Activated CD4-positive, alpha-beta memory T cell treated with anti-CD3 and anti-CD28 coated beads for 36 hours (primary cell): ENCODE measurements around the gene MYZAP. TPM values are rescaled to one million over a fixed set of nuclear protein-coding genes. Genes with fewer than 3 reads are reported as not detected.

Experiments
- CTCF ChIA-PET: fragments of 350-600 bp; sonication (Branson Sonifier 250); formaldehyde crosslinking; loops from one replicate; lab custom pipeline; 2021; ENCODE audit warnings: antibody characterized with exemption, inconsistent platforms; lab: Charles Lee
- POLR2A ChIA-PET: fragments of 350-600 bp; sonication (Branson Sonifier 250); formaldehyde crosslinking; loops from one replicate; lab custom pipeline; 2021; ENCODE audit warnings: antibody characterized with exemption; lab: Charles Lee
- DNase-seq: peaks from one replicate; pipeline ENCODE4 v3.0.0-alpha.2; 2020
- H3K27ac Mint-ChIP-seq: one replicate; pipeline ENCODE4 v1.8.0; 2021; ENCODE audit warnings: mixed read lengths
- H3K27me3 Mint-ChIP-seq: one replicate; pipeline ENCODE4 v1.8.0; 2021; ENCODE audit warnings: mixed read lengths
- H3K36me3 Mint-ChIP-seq: one replicate; pipeline ENCODE4 v1.8.0; 2021; ENCODE audit warnings: mixed read lengths
- H3K4me1 Mint-ChIP-seq: one replicate; pipeline ENCODE4 v1.8.0; 2021; ENCODE audit warnings: low read depth, mixed read lengths
- H3K4me3 Mint-ChIP-seq: one replicate; pipeline ENCODE4 v1.8.0; 2021; ENCODE audit warnings: mild to moderate bottlenecking, mixed read lengths
- H3K9me3 Mint-ChIP-seq: one replicate; pipeline ENCODE4 v1.8.0; 2021; ENCODE audit warnings: mixed read lengths
- intact Hi-C: fragments of 100-400 bp; cut with micrococcal nuclease; formaldehyde crosslinking; loops from one replicate; pipeline ENCODE4 v1.15.1; 2023
- total RNA-seq, 2 experiments: library from RNA; stranded (reverse); gene quantifications; one replicate each; pipeline ENCODE4 v1.2.3, GENCODE V29; 2021

Gene MYZAP
- total RNA-seq, 2 experiments from 2014 or later = 0.55 to 0.63 TPM

- intact Hi-C loops = no loop called here
- Mint-ChIP-seq H3K27ac (no peak overlapping the region), H3K27me3 (no peaks in the 10 kb centered on the region), H3K9me3 (no peaks in the 10 kb centered on the region), H3K4me3 (no peak overlapping the region), H3K4me1 (no peaks in the 10 kb centered on the region), H3K36me3 (no peaks in the 10 kb centered on the region)
- no peak for DNase-seq
- POLR2A ChIA-PET = no interaction called here
- CTCF ChIA-PET = interaction anchor here (1.0 kb wide), 1 partner anchor 9 kb away, joined by 4 read pairs; no protein-coding TSS in a partner anchor
Measured at GRCh38 chr15:57651445-57651844, 59.7 kb downstream of the MYZAP start.

- no peaks in the 10 kb centered on the region for H3K36me3 Mint-ChIP-seq
- H3K27ac Mint-ChIP-seq = no peak overlapping the region
- no peak overlapping the region for H3K4me3 Mint-ChIP-seq
- no peaks in the 10 kb centered on the region for H3K9me3 Mint-ChIP-seq
- H3K27me3 Mint-ChIP-seq = no peaks in the 10 kb centered on the region
- ChIA-PET CTCF (interaction anchor here (0.7 to 1.6 kb wide), 2 partner anchors 208 to 419 kb away, joined by 3 to 4 read pairs; no protein-coding TSS in a partner anchor), POLR2A (no interaction called here)
- DNase-seq = no peak
- intact Hi-C loops = no loop called here
- no peaks in the 10 kb centered on the region for H3K4me1 Mint-ChIP-seq
Measured at GRCh38 chr15:57652481-57652880, 60.8 kb downstream of the MYZAP start.

GRCh38 chr15:57654153-57654852, 62.6 kb downstream of the MYZAP start:
- H3K27ac Mint-ChIP-seq = no peak overlapping the region
- no peaks in the 10 kb centered on the region for H3K36me3 Mint-ChIP-seq
- DNase-seq = no peak
- POLR2A ChIA-PET = no interaction called here
- peaks cover 2% of the 10 kb centered on the region for H3K27me3 Mint-ChIP-seq
- H3K4me3 Mint-ChIP-seq = no peak overlapping the region
- no peaks in the 10 kb centered on the region for H3K9me3 Mint-ChIP-seq
- H3K4me1 Mint-ChIP-seq = no peaks in the 10 kb centered on the region
- CTCF ChIA-PET = interaction anchor here (1.6 kb wide), 1 partner anchor 206 kb away, joined by 4 read pairs; no protein-coding TSS in a partner anchor
- intact Hi-C loops = no loop called here

GRCh38 chr15:57655053-57655452, 63.3 kb downstream of the MYZAP start:
- intact Hi-C loops = no loop called here
- H3K9me3 Mint-ChIP-seq = no peaks in the 10 kb centered on the region
- H3K27ac Mint-ChIP-seq = no peak overlapping the region

DNA sequence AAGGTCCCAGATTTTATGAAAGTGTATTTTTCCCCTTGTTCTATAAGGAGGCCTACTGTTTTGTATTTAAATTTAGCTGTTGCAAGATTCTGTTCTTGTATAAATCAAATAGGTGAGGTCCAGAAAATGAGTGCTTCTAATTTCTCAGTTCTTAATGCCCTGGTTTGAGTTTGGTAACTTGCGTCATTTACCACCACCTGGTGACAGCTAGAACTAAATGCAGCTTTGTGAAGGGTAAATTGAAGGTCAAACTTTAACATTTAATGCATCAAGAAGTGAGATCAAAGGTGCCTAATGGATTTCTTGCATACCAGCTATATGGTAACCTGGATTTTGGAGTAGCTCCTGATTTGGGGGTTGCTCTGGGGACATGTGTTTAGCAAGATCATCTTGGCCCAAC, 64.1 kb downstream of the MYZAP start:
- intact Hi-C loops = no loop called here
- Mint-ChIP-seq H3K36me3 (no peaks in the 10 kb centered on the region), H3K9me3 (no peaks in the 10 kb centered on the region), H3K4me1 (no peaks in the 10 kb centered on the region), H3K27ac (no peak overlapping the region), H3K27me3 (peaks cover 3% of the 10 kb centered on the region), H3K4me3 (no peak overlapping the region)
- DNase-seq = no peak
- POLR2A ChIA-PET = no interaction called here
- CTCF ChIA-PET = interaction anchor here (1.2 kb wide), 1 partner anchor 15 kb away, joined by 3 read pairs; no protein-coding TSS in a partner anchor

More at GRCh38 chr15:57655053-57655452, 63.3 kb downstream of the MYZAP start:
- no peaks in the 10 kb centered on the region for H3K36me3 Mint-ChIP-seq
- CTCF ChIA-PET = no interaction called here
- peaks cover 3% of the 10 kb centered on the region for H3K27me3 Mint-ChIP-seq
- POLR2A ChIA-PET = no interaction called here
- DNase-seq = no peak
- no peaks in the 10 kb centered on the region for H3K4me1 Mint-ChIP-seq
- H3K4me3 Mint-ChIP-seq = no peak overlapping the region

- ChIA-PET POLR2A (no interaction called here), CTCF (interaction anchor here (1.2 kb wide), 1 partner anchor 15 kb away, joined by 3 read pairs; no protein-coding TSS in a partner anchor)
- no peaks in the 10 kb centered on the region for H3K36me3 Mint-ChIP-seq
Measured at GRCh38 chr15:57656434-57656833, 64.7 kb downstream of the MYZAP start.

DNA sequence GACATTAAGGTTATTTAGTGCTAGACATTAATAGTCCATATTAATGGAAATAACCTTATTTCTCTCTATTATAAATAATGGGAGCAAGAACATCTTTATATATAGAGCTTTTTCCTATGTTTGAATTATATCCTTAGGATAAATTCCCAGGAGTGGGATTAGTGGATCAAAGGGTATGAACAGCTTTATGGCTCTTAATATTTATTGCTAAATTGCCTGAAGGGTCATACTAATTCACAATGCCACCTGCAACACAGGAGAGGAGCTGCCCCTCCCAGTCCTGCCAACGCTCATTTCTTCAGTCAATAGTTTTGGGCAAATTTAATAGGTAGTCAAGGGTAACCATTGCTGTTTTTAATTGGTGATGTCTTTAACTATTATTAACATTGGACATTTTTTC, 65.9 kb downstream of the MYZAP start:
- Mint-ChIP-seq H3K27ac (no peak overlapping the region), H3K27me3 (peaks cover 3% of the 10 kb centered on the region), H3K4me3 (no peak overlapping the region), H3K4me1 (no peaks in the 10 kb centered on the region), H3K9me3 (no peaks in the 10 kb centered on the region), H3K36me3 (no peaks in the 10 kb centered on the region)
- CTCF ChIA-PET = interaction anchor here (1.3 kb wide), 1 partner anchor 16 kb away, joined by 4 read pairs; no protein-coding TSS in a partner anchor
- DNase-seq = no peak
- POLR2A ChIA-PET = no interaction called here
- intact Hi-C loops = no loop called here

More at GRCh38 chr15:57656434-57656833, 64.7 kb downstream of the MYZAP start:
- Mint-ChIP-seq H3K9me3 (no peaks in the 10 kb centered on the region), H3K27ac (no peak overlapping the region), H3K4me3 (no peak overlapping the region), H3K4me1 (no peaks in the 10 kb centered on the region), H3K27me3 (peaks cover 3% of the 10 kb centered on the region)
- no peak for DNase-seq
- intact Hi-C loops = no loop called here

DNA sequence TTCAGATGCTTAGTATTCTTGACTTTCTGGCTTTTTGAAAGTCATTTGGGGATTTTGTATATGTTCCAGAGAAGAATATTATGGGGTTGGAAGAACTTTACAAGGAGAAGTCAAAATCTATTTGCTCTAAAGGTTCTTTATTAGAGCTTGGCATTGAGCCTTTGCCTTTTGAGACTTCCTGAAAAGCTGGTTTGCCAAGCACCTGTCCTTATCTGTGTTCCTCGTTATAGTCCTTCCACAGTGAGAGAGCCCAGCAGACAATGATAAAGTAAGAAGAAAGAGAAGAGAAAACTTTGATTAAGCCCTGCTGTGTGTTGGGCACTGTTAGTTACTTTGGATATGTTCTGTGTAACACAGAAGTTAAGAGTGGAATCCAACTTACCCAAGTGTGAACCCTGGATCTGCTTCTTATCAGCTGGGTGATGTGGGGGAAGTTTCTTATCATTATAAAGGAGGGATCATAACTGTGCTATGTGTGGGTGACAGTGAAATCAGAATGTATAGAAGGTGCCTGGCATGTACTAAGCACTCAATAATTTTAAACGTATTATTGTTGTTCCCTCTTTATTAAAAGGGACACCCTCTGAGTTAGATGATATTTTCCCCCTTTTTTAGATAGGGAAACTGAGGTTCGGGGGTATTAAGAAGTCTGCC, 70.5 kb downstream of the MYZAP start:
- CTCF ChIA-PET = interaction anchor here (1.1 to 1.6 kb wide), 3 partner anchors 21 to 102 kb away, joined by 3 to 9 read pairs (median 4); no protein-coding TSS in a partner anchor

GRCh38 chr15:57662802-57663201, 71.1 kb downstream of the MYZAP start:
- H3K36me3 Mint-ChIP-seq = no peaks in the 10 kb centered on the region
- H3K27ac Mint-ChIP-seq = no peak overlapping the region
- H3K27me3 Mint-ChIP-seq = peaks cover 3% of the 10 kb centered on the region
- no peaks in the 10 kb centered on the region for H3K4me1 Mint-ChIP-seq
- intact Hi-C loops = no loop called here
- ChIA-PET POLR2A (no interaction called here), CTCF (interaction anchor here (1.1 to 1.6 kb wide), 3 partner anchors 22 to 103 kb away, joined by 3 to 9 read pairs (median 4); no protein-coding TSS in a partner anchor)
- no peaks in the 10 kb centered on the region for H3K9me3 Mint-ChIP-seq
- DNase-seq = no peak
- no peak overlapping the region for H3K4me3 Mint-ChIP-seq

More for the DNA sequence above, 70.5 kb downstream of the MYZAP start:
- Mint-ChIP-seq H3K36me3 (no peaks in the 10 kb centered on the region), H3K27me3 (peaks cover 3% of the 10 kb centered on the region), H3K27ac (no peak overlapping the region), H3K4me1 (no peaks in the 10 kb centered on the region), H3K4me3 (no peak overlapping the region), H3K9me3 (no peaks in the 10 kb centered on the region)
- intact Hi-C loops = no loop called here
- POLR2A ChIA-PET = no interaction called here
- no peak for DNase-seq

DNA sequence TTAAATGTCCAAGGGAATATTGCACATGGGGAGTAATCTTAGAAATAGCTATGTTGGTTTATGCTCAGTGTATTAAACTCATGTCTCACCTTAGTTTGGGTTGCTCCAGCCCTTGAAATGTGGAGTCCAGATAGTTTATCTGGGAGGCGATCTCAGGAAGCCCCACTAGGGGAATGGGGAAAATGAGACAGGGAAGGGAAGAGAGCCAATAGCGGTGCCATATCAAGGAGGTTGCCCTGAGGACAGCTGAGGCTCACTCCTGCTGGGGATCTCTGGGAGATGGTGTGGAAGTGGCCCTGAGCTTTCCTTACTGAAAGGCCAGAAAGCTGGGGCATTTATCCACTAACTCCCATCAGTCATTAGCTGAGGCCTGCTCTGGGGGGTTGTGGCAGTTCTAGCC, 71.6 kb downstream of the MYZAP start:
- H3K36me3 Mint-ChIP-seq = no peaks in the 10 kb centered on the region
- ChIA-PET POLR2A (no interaction called here), CTCF (interaction anchor here (1.1 kb wide), 1 partner anchor 103 kb away, joined by 9 read pairs; no protein-coding TSS in a partner anchor)
- intact Hi-C loops = no loop called here
- no peak overlapping the region for H3K4me3 Mint-ChIP-seq
- H3K27ac Mint-ChIP-seq = no peak overlapping the region
- peaks cover 2% of the 10 kb centered on the region for H3K27me3 Mint-ChIP-seq
- H3K4me1 Mint-ChIP-seq = no peaks in the 10 kb centered on the region
- no peak for DNase-seq
- no peaks in the 10 kb centered on the region for H3K9me3 Mint-ChIP-seq

GRCh38 chr15:57665194-57665593, 73.5 kb downstream of the MYZAP start:
- H3K4me3 Mint-ChIP-seq = no peak overlapping the region
- no peak overlapping the region for H3K27ac Mint-ChIP-seq
- H3K27me3 Mint-ChIP-seq = no peaks in the 10 kb centered on the region
- DNase-seq = no peak
- no peaks in the 10 kb centered on the region for H3K9me3 Mint-ChIP-seq
- POLR2A ChIA-PET = no interaction called here
- no peaks in the 10 kb centered on the region for H3K4me1 Mint-ChIP-seq
- intact Hi-C loops = no loop called here
- CTCF ChIA-PET = no interaction called here
- no peaks in the 10 kb centered on the region for H3K36me3 Mint-ChIP-seq

DNA sequence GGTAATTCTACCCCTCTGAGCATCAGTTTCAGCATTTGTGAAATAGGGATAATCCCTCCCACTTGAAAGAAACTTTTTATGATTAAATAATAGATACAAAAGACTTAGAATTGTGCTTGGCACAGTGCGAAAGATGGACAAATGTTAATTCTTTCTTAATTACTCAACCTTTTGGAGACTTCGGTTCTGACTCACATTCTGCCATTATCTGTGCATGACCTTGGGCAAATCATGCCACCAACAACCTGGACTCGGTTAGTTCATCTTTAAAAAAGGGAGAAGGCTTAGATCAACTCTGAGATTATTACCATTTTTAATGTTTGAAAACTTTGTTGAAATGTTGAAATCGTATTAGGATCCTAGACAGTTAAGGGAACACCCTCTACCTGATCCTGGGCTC, 74.2 kb downstream of the MYZAP start:
- Mint-ChIP-seq H3K27ac (no peak overlapping the region), H3K27me3 (no peaks in the 10 kb centered on the region), H3K4me3 (no peak overlapping the region), H3K9me3 (no peaks in the 10 kb centered on the region), H3K36me3 (no peaks in the 10 kb centered on the region), H3K4me1 (no peaks in the 10 kb centered on the region)
- POLR2A ChIA-PET = no interaction called here
- CTCF ChIA-PET = no interaction called here
- no peak for DNase-seq
- intact Hi-C loops = no loop called here
